K562 (cell line): ENCODE results near the gene H3-3A. TPM values are rescaled to one million over a fixed set of nuclear protein-coding genes. Genes with fewer than 3 reads are reported as not detected.

ENCODE experiments used
- CBX5 ChIP-seq: IDR thresholded peaks from 2 replicates; pipeline ENCODE4 v1.6.1; 2014; ENCODE audit warnings: low read depth, borderline replicate concordance
- ELF1 ChIP-seq: fragments of 200-800 bp; sonication (Bioruptor generic); IDR thresholded peaks from 2 replicates; pipeline ENCODE4 v1.6.1; 2016; ENCODE audit warnings: missing genetic modification characterization, missing compliant biosample characterization
- MAFF ChIP-seq: IDR thresholded peaks from 2 replicates; pipeline ENCODE4 v1.6.1; 2012; ENCODE audit warnings: low read length, improper control_type of control experiment
- MYNN ChIP-seq, 2 experiments: sonication (generic); formaldehyde crosslinking in 1 of 2; IDR thresholded peaks; 2 replicates each; pipeline versions ENCODE4 v1.5.0 to v1.6.1; 2016 to 2020; ENCODE audit warnings: antibody characterized with exemption in 1 of 2, missing genetic modification reagents in 1 of 2
- NCOA1 ChIP-seq: fragments of 450-650 bp; IDR thresholded peaks from 2 replicates; pipeline ENCODE4 v1.6.1; 2016; ENCODE audit warnings: low read depth
- NONO ChIP-seq, 2 experiments: fragments of 200-400 bp in 1 of 2; fragments of 450-650 bp in 1 of 2; formaldehyde crosslinking in 1 of 2; IDR thresholded peaks; 2 replicates each; pipeline ENCODE4 v1.6.1; 2017; ENCODE audit warnings: low read depth in 2 of 2, mild to moderate bottlenecking in 2 of 2, moderate library complexity in 2 of 2, low read length in 1 of 2
- RB1 ChIP-seq: fragments of 450-650 bp; IDR thresholded peaks from 2 replicates; pipeline ENCODE4 v1.6.1; 2017; ENCODE audit warnings: low read depth, mild to moderate bottlenecking
- ZBTB8A ChIP-seq: fragments of 450-650 bp; IDR thresholded peaks from 2 replicates; pipeline ENCODE4 v1.6.1; 2018; ENCODE audit warnings: mild to moderate bottlenecking, moderate library complexity; ENCODE audit not compliant: partially characterized antibody
- ZC3H8 ChIP-seq: fragments of 450-650 bp; IDR thresholded peaks from 2 replicates; pipeline ENCODE4 v1.6.1; 2017
- ZNF764 ChIP-seq: fragments of 250-450 bp; sonication (Bioruptor Pico); IDR thresholded peaks from 2 replicates; pipeline ENCODE4 v1.4.0; 2020; ENCODE audit warnings: low read depth, mild to moderate bottlenecking, moderate library complexity
- polyA plus RNA-seq, 8 experiments: library from polyadenylated mRNA; depleted of rRNA in 4 of 8; stranded (reverse) in 5 of 8; unstranded in 3 of 8; fragments of >200 nt; fragmentation: Nextera tagmentation in 2 of 8; fragmentation: Illumina TruSeq in 1 of 8; extraction: Ambion mirVana in 2 of 8; extraction: Trizol in 1 of 8; gene quantifications; 2 replicates each; pipeline versions ENCODE4 v1.2.1 to v1.2.3, GENCODE V29; 2011 to 2014; ENCODE audit warnings: inconsistent platforms in 1 of 8, missing spikeins in 1 of 8
- total RNA-seq, 7 experiments: library from RNA; depleted of rRNA in 6 of 7; stranded (reverse); fragments of >200 nt in 6 of 7; fragmentation: Illumina TruSeq in 2 of 7; extraction: Trizol in 2 of 7; gene quantifications; 2 replicates each; pipeline versions ENCODE4 v1.2.1 to v1.2.3, GENCODE V29; 2011 to 2021; ENCODE audit warnings: low replicate concordance in 1 of 7
- TF ChIP-seq, protein P1 (sequence below): fragments of 450-650 bp; IDR thresholded peaks from 2 replicates; pipeline ENCODE4 v1.6.1; 2016; ENCODE audit warnings: low read depth
- TF ChIP-seq, protein P2 (sequence below), 3 experiments: IDR thresholded peaks in 2 of 3; conservative IDR thresholded peaks in 1 of 3; 2 replicates each; pipeline ENCODE4 v1.5.1; 2011 to 2012; ENCODE audit warnings: low read length in 3 of 3, mild to moderate bottlenecking in 3 of 3, control low read depth in 2 of 3, improper control_type of control experiment in 1 of 3, inconsistent platforms in 1 of 3, low read depth in 1 of 3, mixed read lengths in 1 of 3, moderate library complexity in 1 of 3; ENCODE audit not compliant: insufficient read depth in 2 of 3
- TF ChIP-seq, protein P3 (sequence below), 2 experiments: IDR thresholded peaks; 2 replicates each; pipeline ENCODE4 v1.6.1; 2011; ENCODE audit warnings: borderline replicate concordance in 1 of 2, control low read depth in 1 of 2, low read depth in 1 of 2, low read length in 1 of 2, mild to moderate bottlenecking in 1 of 2, mixed read lengths in 1 of 2, moderate library complexity in 1 of 2; ENCODE audit not compliant: insufficient read depth in 1 of 2, insufficient read length in 1 of 2, poor library complexity in 1 of 2, severe bottlenecking in 1 of 2; ENCODE audit errors: extremely low read depth in 1 of 2

The H3-3A gene
- total and polyA plus RNA-seq, 9 of the 15 experiments (the other 6 are each of a cell fraction or from before 2014, with no cell fraction given), result 426 to 1,083 (median 591) TPM

DNA sequence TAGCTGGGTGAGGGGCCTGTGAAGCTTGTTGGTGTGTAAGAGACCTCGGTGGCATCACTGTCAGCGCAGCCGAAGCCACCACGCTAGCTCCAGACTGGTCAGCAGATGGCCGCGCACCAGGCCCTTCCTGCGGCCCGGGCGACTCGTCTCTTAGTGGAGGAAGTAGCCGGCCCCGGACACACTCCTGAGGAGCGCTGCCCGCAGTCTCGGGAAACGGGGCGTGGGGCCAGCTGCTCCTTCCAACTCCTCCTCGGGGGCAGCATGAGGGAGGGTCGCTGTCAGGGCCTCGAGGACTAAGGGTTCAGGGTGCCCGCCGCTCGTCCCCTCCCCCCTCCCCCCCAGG, 20.4 kb downstream of the H3-3A start (continued):
- TF ChIP-seq, protein P1, sequence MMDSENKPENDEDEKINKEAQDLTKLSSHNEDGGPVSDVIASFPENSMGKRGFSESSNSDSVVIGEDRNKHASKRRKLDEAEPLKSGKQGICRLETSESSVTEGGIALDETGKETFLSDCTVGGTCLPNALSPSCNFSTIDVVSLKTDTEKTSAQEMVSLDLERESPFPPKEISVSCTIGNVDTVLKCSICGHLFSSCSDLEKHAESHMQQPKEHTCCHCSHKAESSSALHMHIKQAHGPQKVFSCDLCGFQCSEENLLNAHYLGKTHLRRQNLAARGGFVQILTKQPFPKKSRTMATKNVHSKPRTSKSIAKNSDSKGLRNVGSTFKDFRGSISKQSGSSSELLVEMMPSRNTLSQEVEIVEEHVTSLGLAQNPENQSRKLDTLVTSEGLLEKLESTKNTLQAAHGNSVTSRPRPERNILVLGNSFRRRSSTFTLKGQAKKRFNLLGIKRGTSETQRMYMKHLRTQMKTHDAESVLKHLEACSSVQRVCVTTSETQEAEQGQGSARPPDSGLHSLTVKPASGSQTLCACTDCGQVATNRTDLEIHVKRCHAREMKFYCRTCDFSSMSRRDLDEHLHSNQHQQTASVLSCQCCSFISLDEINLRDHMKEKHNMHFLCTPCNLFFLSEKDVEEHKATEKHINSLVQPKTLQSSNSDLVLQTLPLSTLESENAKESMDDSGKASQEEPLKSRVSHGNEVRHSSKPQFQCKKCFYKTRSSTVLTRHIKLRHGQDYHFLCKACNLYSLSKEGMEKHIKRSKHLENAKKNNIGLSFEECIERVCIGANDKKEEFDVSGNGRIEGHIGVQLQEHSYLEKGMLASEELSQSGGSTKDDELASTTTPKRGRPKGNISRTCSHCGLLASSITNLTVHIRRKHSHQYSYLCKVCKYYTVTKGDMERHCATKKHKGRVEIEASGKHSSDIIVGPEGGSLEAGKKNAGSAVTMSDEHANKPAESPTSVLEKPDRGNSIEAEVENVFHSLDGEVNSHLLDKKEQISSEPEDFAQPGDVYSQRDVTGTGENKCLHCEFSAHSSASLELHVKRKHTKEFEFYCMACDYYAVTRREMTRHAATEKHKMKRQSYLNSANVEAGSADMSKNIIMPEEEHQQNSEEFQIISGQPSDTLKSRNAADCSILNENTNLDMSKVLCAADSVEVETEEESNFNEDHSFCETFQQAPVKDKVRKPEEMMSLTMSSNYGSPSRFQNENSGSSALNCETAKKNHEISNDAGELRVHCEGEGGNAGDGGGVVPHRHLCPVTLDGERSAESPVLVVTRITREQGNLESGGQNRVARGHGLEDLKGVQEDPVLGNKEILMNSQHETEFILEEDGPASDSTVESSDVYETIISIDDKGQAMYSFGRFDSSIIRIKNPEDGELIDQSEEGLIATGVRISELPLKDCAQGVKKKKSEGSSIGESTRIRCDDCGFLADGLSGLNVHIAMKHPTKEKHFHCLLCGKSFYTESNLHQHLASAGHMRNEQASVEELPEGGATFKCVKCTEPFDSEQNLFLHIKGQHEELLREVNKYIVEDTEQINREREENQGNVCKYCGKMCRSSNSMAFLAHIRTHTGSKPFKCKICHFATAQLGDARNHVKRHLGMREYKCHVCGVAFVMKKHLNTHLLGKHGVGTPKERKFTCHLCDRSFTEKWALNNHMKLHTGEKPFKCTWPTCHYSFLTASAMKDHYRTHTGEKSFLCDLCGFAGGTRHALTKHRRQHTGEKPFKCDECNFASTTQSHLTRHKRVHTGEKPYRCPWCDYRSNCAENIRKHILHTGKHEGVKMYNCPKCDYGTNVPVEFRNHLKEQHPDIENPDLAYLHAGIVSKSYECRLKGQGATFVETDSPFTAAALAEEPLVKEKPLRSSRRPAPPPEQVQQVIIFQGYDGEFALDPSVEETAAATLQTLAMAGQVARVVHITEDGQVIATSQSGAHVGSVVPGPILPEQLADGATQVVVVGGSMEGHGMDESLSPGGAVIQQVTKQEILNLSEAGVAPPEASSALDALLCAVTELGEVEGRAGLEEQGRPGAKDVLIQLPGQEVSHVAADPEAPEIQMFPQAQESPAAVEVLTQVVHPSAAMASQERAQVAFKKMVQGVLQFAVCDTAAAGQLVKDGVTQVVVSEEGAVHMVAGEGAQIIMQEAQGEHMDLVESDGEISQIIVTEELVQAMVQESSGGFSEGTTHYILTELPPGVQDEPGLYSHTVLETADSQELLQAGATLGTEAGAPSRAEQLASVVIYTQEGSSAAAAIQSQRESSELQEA, result no peak
- TF ChIP-seq ELF1, result no peak
- no peak for TF ChIP-seq ZBTB8A
- TF ChIP-seq, protein P2, sequence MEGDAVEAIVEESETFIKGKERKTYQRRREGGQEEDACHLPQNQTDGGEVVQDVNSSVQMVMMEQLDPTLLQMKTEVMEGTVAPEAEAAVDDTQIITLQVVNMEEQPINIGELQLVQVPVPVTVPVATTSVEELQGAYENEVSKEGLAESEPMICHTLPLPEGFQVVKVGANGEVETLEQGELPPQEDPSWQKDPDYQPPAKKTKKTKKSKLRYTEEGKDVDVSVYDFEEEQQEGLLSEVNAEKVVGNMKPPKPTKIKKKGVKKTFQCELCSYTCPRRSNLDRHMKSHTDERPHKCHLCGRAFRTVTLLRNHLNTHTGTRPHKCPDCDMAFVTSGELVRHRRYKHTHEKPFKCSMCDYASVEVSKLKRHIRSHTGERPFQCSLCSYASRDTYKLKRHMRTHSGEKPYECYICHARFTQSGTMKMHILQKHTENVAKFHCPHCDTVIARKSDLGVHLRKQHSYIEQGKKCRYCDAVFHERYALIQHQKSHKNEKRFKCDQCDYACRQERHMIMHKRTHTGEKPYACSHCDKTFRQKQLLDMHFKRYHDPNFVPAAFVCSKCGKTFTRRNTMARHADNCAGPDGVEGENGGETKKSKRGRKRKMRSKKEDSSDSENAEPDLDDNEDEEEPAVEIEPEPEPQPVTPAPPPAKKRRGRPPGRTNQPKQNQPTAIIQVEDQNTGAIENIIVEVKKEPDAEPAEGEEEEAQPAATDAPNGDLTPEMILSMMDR (IDR thresholded peaks at IDR 0.05 in 2 of 3, conservative IDR thresholded peaks at IDR 0.05 in 1 of 3; ENCODE audit: insufficient read depth in 2 of 3, low read depth in 1 of 3, low read length in 3 of 3), result peak; percentile 5 to 12 (median 11); a peak in 1 of 6 replicates
- no peak for TF ChIP-seq MYNN (IDR thresholded peaks at IDR 0.05)
- no peak for TF ChIP-seq MYNN (CRISPR knock-in tag; IDR thresholded peaks at IDR 0.05)
- peak; percentile 44 for TF ChIP-seq RB1
- TF ChIP-seq, protein P3, sequence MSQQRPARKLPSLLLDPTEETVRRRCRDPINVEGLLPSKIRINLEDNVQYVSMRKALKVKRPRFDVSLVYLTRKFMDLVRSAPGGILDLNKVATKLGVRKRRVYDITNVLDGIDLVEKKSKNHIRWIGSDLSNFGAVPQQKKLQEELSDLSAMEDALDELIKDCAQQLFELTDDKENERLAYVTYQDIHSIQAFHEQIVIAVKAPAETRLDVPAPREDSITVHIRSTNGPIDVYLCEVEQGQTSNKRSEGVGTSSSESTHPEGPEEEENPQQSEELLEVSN (IDR thresholded peaks at IDR 0.05; ENCODE audit: borderline replicate concordance in 1 of 2, extremely low read depth in 1 of 2, insufficient read depth in 1 of 2, insufficient read length in 1 of 2, low read depth in 1 of 2, low read length in 1 of 2, poor library complexity in 1 of 2, severe bottlenecking in 1 of 2), result peak in 1 of 2 experiments; percentile 55
- TF ChIP-seq CBX5, result no peak
- TF ChIP-seq ZC3H8, result no peak
- TF ChIP-seq MAFF, result no peak
- peak; percentile 58; the same call in 1 of the 2 replicates for TF ChIP-seq NCOA1
- no peak for TF ChIP-seq ZNF764 (CRISPR knock-in tag)
- TF ChIP-seq NONO (IDR thresholded peaks at IDR 0.05; ENCODE audit: low read depth in 2 of 2, low read length in 1 of 2), result no peak
